ENCODE results near the gene C1orf94. TPM values are rescaled to one million over a fixed set of nuclear protein-coding genes. Genes with fewer than 3 reads are reported as not detected.

The C1orf94 gene
- total RNA-seq, 2 experiments from 2014 or later: not detected

GRCh38 chr1:34149501-34149900, 27.2 kb upstream of the C1orf94 start:
- Mint-ChIP-seq H3K4me3 (no peak overlapping the region), H3K27ac (no peak overlapping the region), H3K9me3 (no peaks in the 10 kb centered on the region), H3K27me3 (no peaks in the 10 kb centered on the region), H3K4me1 (no peaks in the 10 kb centered on the region), H3K36me3 (no peaks in the 10 kb centered on the region)
- POLR2A ChIA-PET: no interaction called here
- ATAC-seq (ENCODE audit: low read depth) (no peak), DNase-seq (no peak)

- Mint-ChIP-seq H3K27ac (no peak overlapping the region), H3K36me3 (no peaks in the 10 kb centered on the region), H3K27me3 (peaks cover 2% of the 10 kb centered on the region), H3K4me1 (no peaks in the 10 kb centered on the region), H3K4me3 (no peak overlapping the region), H3K9me3 (no peaks in the 10 kb centered on the region)
- POLR2A ChIA-PET: no interaction called here
- DNase-seq: no peak
- no peak for ATAC-seq (ENCODE audit: low read depth)
Measured at GRCh38 chr1:34153246-34153645, 23.5 kb upstream of the C1orf94 start.

GRCh38 chr1:34155860-34156259, 20.8 kb upstream of the C1orf94 start:
- Mint-ChIP-seq H3K27me3 (peaks cover 5% of the 10 kb centered on the region), H3K27ac (no peak overlapping the region), H3K9me3 (no peaks in the 10 kb centered on the region), H3K4me1 (no peaks in the 10 kb centered on the region), H3K36me3 (no peaks in the 10 kb centered on the region), H3K4me3 (no peak overlapping the region)
- ATAC-seq (ENCODE audit: low read depth) (no peak), DNase-seq (no peak)
- POLR2A ChIA-PET: no interaction called here

- no peaks in the 10 kb centered on the region for H3K36me3 Mint-ChIP-seq
- POLR2A ChIA-PET: no interaction called here
- ATAC-seq (ENCODE audit: low read depth): no peak
- DNase-seq: no peak
- peaks cover 14% of the 10 kb centered on the region for H3K27me3 Mint-ChIP-seq
- no peaks in the 10 kb centered on the region for H3K4me1 Mint-ChIP-seq
- H3K27ac Mint-ChIP-seq: no peak overlapping the region
- no peak overlapping the region for H3K4me3 Mint-ChIP-seq
- H3K9me3 Mint-ChIP-seq: no peaks in the 10 kb centered on the region
Measured at GRCh38 chr1:34156739-34157138, 20.0 kb upstream of the C1orf94 start.

GRCh38 chr1:34162852-34163766, 13.6 kb upstream of the C1orf94 start:
- Mint-ChIP-seq H3K27ac (no peak overlapping the region), H3K4me3 (peak overlapping the region; percentile 52), H3K27me3 (peaks cover 65% of the 10 kb centered on the region), H3K4me1 (peaks cover 4% of the 10 kb centered on the region), H3K36me3 (no peaks in the 10 kb centered on the region), H3K9me3 (no peaks in the 10 kb centered on the region)
- ATAC-seq (ENCODE audit: low read depth): peak; percentile 67
- POLR2A ChIA-PET: no interaction called here
- peak; percentile 49 for DNase-seq

- peak overlapping the region; percentile 52 for H3K4me3 Mint-ChIP-seq
- no peak overlapping the region for H3K27ac Mint-ChIP-seq
- H3K4me1 Mint-ChIP-seq: peaks cover 4% of the 10 kb centered on the region
- H3K27me3 Mint-ChIP-seq: peaks cover 74% of the 10 kb centered on the region
- no peak for DNase-seq
- H3K36me3 Mint-ChIP-seq: no peaks in the 10 kb centered on the region
- no peak for ATAC-seq (ENCODE audit: low read depth)
- no peaks in the 10 kb centered on the region for H3K9me3 Mint-ChIP-seq
- POLR2A ChIA-PET: no interaction called here
Measured at GRCh38 chr1:34163792-34164731, 12.6 kb upstream of the C1orf94 start.

- peaks cover 4% of the 10 kb centered on the region for H3K4me1 Mint-ChIP-seq
- POLR2A ChIA-PET: interaction anchor here (0.6 kb wide), 1 partner anchor 15 kb away, joined by 3 read pairs; no protein-coding TSS in a partner anchor
- no peaks in the 10 kb centered on the region for H3K36me3 Mint-ChIP-seq
- no peak for ATAC-seq (ENCODE audit: low read depth)
- peak within 1 kb of the TSS; percentile 42 for H3K4me3 Mint-ChIP-seq
- no peak for DNase-seq
- peaks cover 77% of the 10 kb centered on the region for H3K27me3 Mint-ChIP-seq
- H3K9me3 Mint-ChIP-seq: no peaks in the 10 kb centered on the region
- no peak within 1 kb of the TSS for H3K27ac Mint-ChIP-seq
Measured at GRCh38 chr1:34164771-34165391, 11.8 kb upstream of the C1orf94 start, which contains the start of gene CSMD2. TSS of gene CSMD2 (minus strand) at chr1:34165230. CDS start at chr1:34165097, 133 bp downstream.

GRCh38 chr1:34165422-34165921, 11.2 kb upstream of the C1orf94 start:
- H3K4me3 Mint-ChIP-seq: peak overlapping the region; percentile 42
- H3K4me1 Mint-ChIP-seq: peaks cover 4% of the 10 kb centered on the region
- no peak for ATAC-seq (ENCODE audit: low read depth)
- no peak overlapping the region for H3K27ac Mint-ChIP-seq
- H3K27me3 Mint-ChIP-seq: peaks cover 79% of the 10 kb centered on the region
- H3K36me3 Mint-ChIP-seq: no peaks in the 10 kb centered on the region
- no peak for DNase-seq
- POLR2A ChIA-PET: interaction anchor here (0.6 kb wide), 1 partner anchor 15 kb away, joined by 3 read pairs; no protein-coding TSS in a partner anchor
- no peaks in the 10 kb centered on the region for H3K9me3 Mint-ChIP-seq

GRCh38 chr1:34166191-34166624, 10.5 kb upstream of the C1orf94 start:
- POLR2A ChIA-PET: no interaction called here
- DNase-seq: no peak
- Mint-ChIP-seq H3K9me3 (no peaks in the 10 kb centered on the region), H3K27me3 (peaks cover 80% of the 10 kb centered on the region), H3K4me3 (no peak overlapping the region), H3K4me1 (peaks cover 4% of the 10 kb centered on the region), H3K36me3 (no peaks in the 10 kb centered on the region), H3K27ac (no peak overlapping the region)
- ATAC-seq (ENCODE audit: low read depth): no peak

- peaks cover 4% of the 10 kb centered on the region for H3K4me1 Mint-ChIP-seq
- no peak overlapping the region for H3K27ac Mint-ChIP-seq
- H3K9me3 Mint-ChIP-seq: no peaks in the 10 kb centered on the region
- H3K27me3 Mint-ChIP-seq: peaks cover 75% of the 10 kb centered on the region
- no peak overlapping the region for H3K4me3 Mint-ChIP-seq
- no peak for DNase-seq
- POLR2A ChIA-PET: no interaction called here
- no peak for ATAC-seq (ENCODE audit: low read depth)
- no peaks in the 10 kb centered on the region for H3K36me3 Mint-ChIP-seq
Measured at GRCh38 chr1:34166625-34167361, 9.9 kb upstream of the C1orf94 start.

- Mint-ChIP-seq H3K9me3 (no peaks in the 10 kb centered on the region), H3K27me3 (peaks cover 69% of the 10 kb centered on the region), H3K27ac (no peak overlapping the region), H3K4me1 (peaks cover 4% of the 10 kb centered on the region), H3K36me3 (no peaks in the 10 kb centered on the region), H3K4me3 (no peak overlapping the region)
- no peak for DNase-seq
- no peak for ATAC-seq (ENCODE audit: low read depth)
- POLR2A ChIA-PET: no interaction called here
Measured at GRCh38 chr1:34167389-34167788, 9.3 kb upstream of the C1orf94 start.

GRCh38 chr1:34175744-34176143, 963 bp upstream of the C1orf94 start:
- Mint-ChIP-seq H3K4me3 (no peak overlapping the region), H3K36me3 (no peaks in the 10 kb centered on the region), H3K27me3 (peaks cover 36% of the 10 kb centered on the region), H3K27ac (no peak overlapping the region), H3K4me1 (no peaks in the 10 kb centered on the region), H3K9me3 (no peaks in the 10 kb centered on the region)
- DNase-seq: no peak
- no peak for ATAC-seq (ENCODE audit: low read depth)
- POLR2A ChIA-PET: no interaction called here
